RWPE2 (cell line): ENCODE data around the gene CRTC3.

Experiments
- ATAC-seq: fragments of 200-7000 bp; cut with Tn5 transposase; 3 replicates; pipeline ENCODE4 v1.9.1; 2021; ENCODE audit warnings: low read depth
- DNase-seq: peaks from one replicate; pipeline ENCODE4 v3.0.0-alpha.2; 2020; ENCODE audit warnings: low spot score
- H3K27ac ChIP-seq: fragments of 450-650 bp; 2 replicates; pipeline ENCODE4 v1.5.1; 2017; ENCODE audit warnings: mild to moderate bottlenecking; ENCODE audit not compliant: poor library complexity, severe bottlenecking
- H3K27me3 ChIP-seq: fragments of 250-450 bp; sonication (Bioruptor Pico); 2 replicates; pipeline ENCODE4 v1.5.1; 2021; ENCODE audit warnings: mild to moderate bottlenecking, moderate library complexity; ENCODE audit not compliant: insufficient read depth, poor library complexity, severe bottlenecking
- H3K36me3 ChIP-seq: fragments of 250-450 bp; sonication (Bioruptor Pico); 2 replicates; pipeline ENCODE4 v1.5.1; 2020; ENCODE audit warnings: low read depth, mild to moderate bottlenecking, moderate library complexity
- H3K4me1 ChIP-seq: fragments of 250-450 bp; sonication (Bioruptor Pico); 2 replicates; pipeline ENCODE4 v1.5.1; 2021; ENCODE audit warnings: mild to moderate bottlenecking, moderate library complexity; ENCODE audit not compliant: insufficient read depth, poor library complexity, severe bottlenecking
- H3K4me3 ChIP-seq: fragments of 250-450 bp; sonication (Bioruptor Pico); 2 replicates; pipeline ENCODE4 v1.5.1; 2021; ENCODE audit warnings: mild to moderate bottlenecking, moderate library complexity; ENCODE audit not compliant: severe bottlenecking
- H3K9me3 ChIP-seq: fragments of 250-450 bp; sonication (Bioruptor Pico); 2 replicates; pipeline ENCODE4 v1.5.1; 2021; ENCODE audit warnings: mild to moderate bottlenecking, moderate library complexity; ENCODE audit not compliant: severe bottlenecking
- TF ChIP-seq, protein P1 (sequence below): fragments of 450-650 bp; IDR thresholded peaks from one replicate; pipeline ENCODE4 v1.5.1; 2017; ENCODE audit warnings: mild to moderate bottlenecking, moderate library complexity; ENCODE audit not compliant: poor library complexity, severe bottlenecking

CRTC3 gene

GRCh38 chr15:90483637-90484036, 46.1 kb upstream of the CRTC3 start:
- Histone ChIP-seq H3K9me3 (no peaks in the 10 kb centered on the region), H3K27ac (no peak overlapping the region), H3K4me1 (peaks cover 20% of the 10 kb centered on the region), H3K4me3 (no peak overlapping the region), H3K36me3 (peaks cover 93% of the 10 kb centered on the region), H3K27me3 (no peaks in the 10 kb centered on the region)
- TF ChIP-seq, protein P1, sequence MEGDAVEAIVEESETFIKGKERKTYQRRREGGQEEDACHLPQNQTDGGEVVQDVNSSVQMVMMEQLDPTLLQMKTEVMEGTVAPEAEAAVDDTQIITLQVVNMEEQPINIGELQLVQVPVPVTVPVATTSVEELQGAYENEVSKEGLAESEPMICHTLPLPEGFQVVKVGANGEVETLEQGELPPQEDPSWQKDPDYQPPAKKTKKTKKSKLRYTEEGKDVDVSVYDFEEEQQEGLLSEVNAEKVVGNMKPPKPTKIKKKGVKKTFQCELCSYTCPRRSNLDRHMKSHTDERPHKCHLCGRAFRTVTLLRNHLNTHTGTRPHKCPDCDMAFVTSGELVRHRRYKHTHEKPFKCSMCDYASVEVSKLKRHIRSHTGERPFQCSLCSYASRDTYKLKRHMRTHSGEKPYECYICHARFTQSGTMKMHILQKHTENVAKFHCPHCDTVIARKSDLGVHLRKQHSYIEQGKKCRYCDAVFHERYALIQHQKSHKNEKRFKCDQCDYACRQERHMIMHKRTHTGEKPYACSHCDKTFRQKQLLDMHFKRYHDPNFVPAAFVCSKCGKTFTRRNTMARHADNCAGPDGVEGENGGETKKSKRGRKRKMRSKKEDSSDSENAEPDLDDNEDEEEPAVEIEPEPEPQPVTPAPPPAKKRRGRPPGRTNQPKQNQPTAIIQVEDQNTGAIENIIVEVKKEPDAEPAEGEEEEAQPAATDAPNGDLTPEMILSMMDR: no peak
- no peak for ATAC-seq
- no peak for DNase-seq

GRCh38 chr15:90487186-90487585, 42.5 kb upstream of the CRTC3 start:
- peaks cover 100% of the 10 kb centered on the region for H3K36me3 ChIP-seq
- peaks cover 8% of the 10 kb centered on the region for H3K4me1 ChIP-seq
- TF ChIP-seq, protein P1: no peak
- no peak overlapping the region for H3K4me3 ChIP-seq
- no peak overlapping the region for H3K27ac ChIP-seq
- no peaks in the 10 kb centered on the region for H3K27me3 ChIP-seq
- no peak for DNase-seq
- ATAC-seq: no peak
- no peaks in the 10 kb centered on the region for H3K9me3 ChIP-seq

GRCh38 chr15:90489514-90489913, 40.2 kb upstream of the CRTC3 start:
- TF ChIP-seq, protein P1: no peak
- Histone ChIP-seq H3K9me3 (no peaks in the 10 kb centered on the region), H3K4me1 (peaks cover 8% of the 10 kb centered on the region), H3K36me3 (peaks cover 100% of the 10 kb centered on the region), H3K4me3 (no peak overlapping the region), H3K27ac (peak overlapping the region; percentile 1), H3K27me3 (no peaks in the 10 kb centered on the region)
- ATAC-seq: peak; percentile 60; the same call in 2 of the 3 replicates
- DNase-seq: no peak

DNA sequence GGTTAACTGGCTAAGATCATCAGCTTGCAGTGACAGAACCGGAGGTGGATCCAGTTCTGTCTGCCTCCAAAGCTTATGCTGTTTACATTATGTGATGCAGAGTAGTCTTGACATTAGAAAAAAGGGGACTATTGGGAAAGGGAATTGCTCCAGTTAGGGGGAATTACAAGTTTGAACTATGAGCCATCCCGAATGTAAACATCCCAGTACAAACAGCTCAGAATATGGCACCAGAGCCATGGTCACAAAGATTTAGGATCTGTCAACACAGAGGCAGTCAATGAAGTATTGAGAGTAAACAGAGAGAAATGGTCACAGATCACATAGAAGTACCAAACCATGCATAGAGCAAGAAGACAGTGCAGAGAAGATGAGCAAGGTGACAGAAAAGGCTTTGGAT, 39.8 kb upstream of the CRTC3 start:
- TF ChIP-seq, protein P1: no peak
- DNase-seq (no peak), ATAC-seq (no peak)
- H3K9me3 ChIP-seq: no peaks in the 10 kb centered on the region
- H3K27ac ChIP-seq: peak overlapping the region; percentile 1
- peaks cover 100% of the 10 kb centered on the region for H3K36me3 ChIP-seq
- H3K4me3 ChIP-seq: no peak overlapping the region
- H3K4me1 ChIP-seq: peaks cover 8% of the 10 kb centered on the region
- no peaks in the 10 kb centered on the region for H3K27me3 ChIP-seq

DNA sequence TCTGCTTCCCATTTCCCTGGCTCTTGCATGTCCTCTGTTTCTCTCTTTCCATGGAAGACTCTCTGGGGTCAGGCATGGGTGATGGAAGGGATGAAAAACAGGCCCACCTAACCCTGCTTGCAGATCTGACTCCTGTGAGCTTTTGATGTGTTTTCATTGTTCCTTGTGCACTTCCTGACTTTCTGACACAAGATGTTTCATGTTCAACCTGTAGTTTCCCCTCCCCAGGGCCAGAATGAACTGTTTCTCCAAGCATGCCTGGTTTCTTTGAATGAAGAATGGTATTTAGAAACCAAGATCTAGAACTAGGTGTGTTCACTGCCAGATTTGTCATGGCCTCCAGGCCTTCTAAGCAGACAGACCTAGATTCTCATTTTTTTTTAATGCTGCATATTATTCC, 36.1 kb upstream of the CRTC3 start:
- Histone ChIP-seq H3K9me3 (no peaks in the 10 kb centered on the region), H3K4me1 (peaks cover 8% of the 10 kb centered on the region), H3K27me3 (no peaks in the 10 kb centered on the region), H3K27ac (no peak overlapping the region), H3K36me3 (peaks cover 98% of the 10 kb centered on the region), H3K4me3 (no peak overlapping the region)
- TF ChIP-seq, protein P1: no peak
- no peak for DNase-seq
- no peak for ATAC-seq
